Forelimb muscle (tissue), 1 donor: ENCODE data around the gene ASCC1. TPM values are rescaled to one million over a fixed set of nuclear protein-coding genes. Genes with fewer than 3 reads are reported as not detected.
"Not testable (repeated sequence)": the region's sequence is repeated elsewhere in the genome, so short reads cannot be mapped to it uniquely, and the experiment has no call there.

Source experiments
- DNase-seq: peaks from one replicate; pipeline ENCODE4 v3.0.0-alpha.2; 2013; ENCODE audit warnings: low read depth
- polyA plus RNA-seq: library from polyadenylated mRNA; unstranded; fragments of 120-200 nt; gene quantifications from one replicate; pipeline ENCODE4 v1.2.1, GENCODE V29; 2013; ENCODE audit not compliant: insufficient read length

The ASCC1 gene
- polyA plus RNA-seq, 1 donor = 25.5 TPM

- not testable (repeated sequence) for DNase-seq
These were observed 33.2 kb upstream of the ASCC1 start for GRCh38 chr10:72249176-72249862.

- DNase-seq = peak; percentile 75
These were observed 32.5 kb upstream of the ASCC1 start for GRCh38 chr10:72248468-72249151.

- DNase-seq = no peak
These were observed 30.0 kb upstream of the ASCC1 start for GRCh38 chr10:72245949-72246525.

GRCh38 chr10:72244573-72245038 is 28.5 kb upstream of the ASCC1 start:
- no peak for DNase-seq

GRCh38 chr10:72243822-72244437 is 27.9 kb upstream of the ASCC1 start:
- no peak for DNase-seq

- no peak for DNase-seq
These were observed 26.6 kb upstream of the ASCC1 start for GRCh38 chr10:72242675-72243074.

GRCh38 chr10:72241691-72242252 is 25.7 kb upstream of the ASCC1 start:
- DNase-seq = no peak

GRCh38 chr10:72240371-72240770 is 24.3 kb upstream of the ASCC1 start:
- no peak for DNase-seq

GRCh38 chr10:72239409-72239808 is 23.3 kb upstream of the ASCC1 start:
- DNase-seq = no peak

- no peak for DNase-seq
These were observed 22.5 kb upstream of the ASCC1 start for GRCh38 chr10:72238392-72239175.

GRCh38 chr10:72235544-72236279 is 19.6 kb upstream of the ASCC1 start:
- no peak for DNase-seq

- no peak for DNase-seq
These were observed 18.6 kb upstream of the ASCC1 start for GRCh38 chr10:72234560-72235095.

- DNase-seq = no peak
These were observed 17.5 kb upstream of the ASCC1 start for GRCh38 chr10:72233621-72234020.

- DNase-seq = no peak
These were observed 13.5 kb upstream of the ASCC1 start for GRCh38 chr10:72229261-72230251.

GRCh38 chr10:72228318-72228751 is 12.3 kb upstream of the ASCC1 start:
- DNase-seq = no peak

GRCh38 chr10:72227826-72228225 is 11.8 kb upstream of the ASCC1 start:
- no peak for DNase-seq

- no peak for DNase-seq
These were observed 10.4 kb upstream of the ASCC1 start for GRCh38 chr10:72226418-72227027.

- not testable (repeated sequence) for DNase-seq
These were observed 8.1 kb upstream of the ASCC1 start for GRCh38 chr10:72224191-72224590.

- no peak for DNase-seq
These were observed 7.6 kb upstream of the ASCC1 start for GRCh38 chr10:72223743-72224101.
